ENCODE measurements around the gene MORC1.

Gene MORC1

GRCh38 chr3:108970561-108970960 is 147.4 kb downstream of the MORC1 start:
- H3K4me1 ChIP-seq (ENCODE audit: low read depth, poor library complexity, severe bottlenecking), result no peaks in the 10 kb centered on the region
- no peaks in the 10 kb centered on the region for H3K27me3 ChIP-seq (ENCODE audit: insufficient read depth, low read depth)
- H3K4me3 ChIP-seq (IDR thresholded peaks at IDR 0.05; ENCODE audit: insufficient read depth, low read depth, low read length), result no peak overlapping the region
- H3K4me2 ChIP-seq, result no peak overlapping the region
- TF ChIP-seq CTCF (conservative IDR thresholded peaks at IDR 0.05; ENCODE audit: low read depth, low read length), result no peak
- H2AFZ ChIP-seq (ENCODE audit: low read depth), result no peak overlapping the region
- H3K9ac ChIP-seq, result no peak overlapping the region
- H3K36me3 ChIP-seq (ENCODE audit: insufficient read depth), result no peaks in the 10 kb centered on the region; the same call in 1 of the 2 replicates
- no peaks in the 10 kb centered on the region for H3K79me2 ChIP-seq (ENCODE audit: insufficient read depth, low read depth)
- H4K20me1 ChIP-seq (ENCODE audit: insufficient read depth), result no peaks in the 10 kb centered on the region
- H3K27ac ChIP-seq, result no peak overlapping the region

GRCh38 chr3:108966773-108967172 is 151.2 kb downstream of the MORC1 start:
- Histone ChIP-seq H2AFZ (ENCODE audit: low read depth) (no peak overlapping the region), H3K27me3 (ENCODE audit: insufficient read depth, low read depth) (no peaks in the 10 kb centered on the region), H3K36me3 (ENCODE audit: insufficient read depth) (no peaks in the 10 kb centered on the region; the same call in 1 of the 2 replicates), H3K4me2 (no peak overlapping the region), H3K79me2 (ENCODE audit: insufficient read depth, low read depth) (no peaks in the 10 kb centered on the region), H4K20me1 (ENCODE audit: insufficient read depth) (no peaks in the 10 kb centered on the region), H3K27ac (no peak overlapping the region), H3K4me3 (IDR thresholded peaks at IDR 0.05; ENCODE audit: insufficient read depth, low read depth, low read length) (no peak overlapping the region), H3K9ac (no peak overlapping the region), H3K4me1 (ENCODE audit: low read depth, poor library complexity, severe bottlenecking) (no peaks in the 10 kb centered on the region)
- no peak for TF ChIP-seq CTCF (conservative IDR thresholded peaks at IDR 0.05; ENCODE audit: low read depth, low read length)

GRCh38 chr3:108959017-108959416 is 158.9 kb downstream of the MORC1 start:
- Histone ChIP-seq H4K20me1 (ENCODE audit: insufficient read depth) (no peaks in the 10 kb centered on the region), H3K27me3 (ENCODE audit: insufficient read depth, low read depth) (no peaks in the 10 kb centered on the region), H2AFZ (ENCODE audit: low read depth) (no peak overlapping the region), H3K4me1 (ENCODE audit: low read depth, poor library complexity, severe bottlenecking) (no peaks in the 10 kb centered on the region), H3K36me3 (ENCODE audit: insufficient read depth) (no peaks in the 10 kb centered on the region), H3K4me2 (no peak overlapping the region), H3K79me2 (ENCODE audit: insufficient read depth, low read depth) (no peaks in the 10 kb centered on the region), H3K27ac (no peak overlapping the region), H3K9ac (no peak overlapping the region), H3K4me3 (IDR thresholded peaks at IDR 0.05; ENCODE audit: insufficient read depth, low read depth, low read length) (no peak overlapping the region)
- no peak for TF ChIP-seq CTCF (conservative IDR thresholded peaks at IDR 0.05; ENCODE audit: low read depth, low read length)

GRCh38 chr3:108953700-108954099 is 164.2 kb downstream of the MORC1 start, which contains the start of gene GUCA1C:
GUCA1C (minus strand) TSS chr3:108953879; CDS start chr3:108953762, 117 bp downstream.
- H3K4me3 ChIP-seq (IDR thresholded peaks at IDR 0.05; ENCODE audit: insufficient read depth, low read depth, low read length), result no peak within 1 kb of the TSS
- no peaks in the 10 kb centered on the region for H3K4me1 ChIP-seq (ENCODE audit: low read depth, poor library complexity, severe bottlenecking)
- no peak within 1 kb of the TSS for H3K9ac ChIP-seq
- TF ChIP-seq CTCF (conservative IDR thresholded peaks at IDR 0.05; ENCODE audit: low read depth, low read length), result no peak
- no peaks in the 10 kb centered on the region for H3K27me3 ChIP-seq (ENCODE audit: insufficient read depth, low read depth)
- no peaks in the 10 kb centered on the region for H3K36me3 ChIP-seq (ENCODE audit: insufficient read depth)
- no peak within 1 kb of the TSS for H3K4me2 ChIP-seq
- H3K79me2 ChIP-seq (ENCODE audit: insufficient read depth, low read depth), result no peaks in the 10 kb centered on the region
- H2AFZ ChIP-seq (ENCODE audit: low read depth), result no peak within 1 kb of the TSS
- no peaks in the 10 kb centered on the region for H4K20me1 ChIP-seq (ENCODE audit: insufficient read depth)
- no peak within 1 kb of the TSS for H3K27ac ChIP-seq

All from KMS-11 (cell line).